PC-3 (cell line): Measurements from ENCODE around the gene UBE2Q2. TPM values are rescaled to one million over a fixed set of nuclear protein-coding genes. Genes with fewer than 3 reads are reported as not detected.

Experiments used
- ATAC-seq: fragments of 200-7000 bp; cut with Tn5 transposase; 2 replicates; pipeline ENCODE4 v1.9.1; 2020; ENCODE audit warnings: mild to moderate bottlenecking, moderate library complexity
- BruUV-seq: library from RNA; stranded (reverse); fragments of 400-500 nt; replicated peaks from 2 replicates; lab custom pipeline; 2021; lab: Mats Ljungman, UMichigan
- CTCF ChIA-PET: fragments of 300-600 bp; sonication (Branson Sonifier 250); formaldehyde crosslinking; loops from one replicate; lab custom pipeline; 2022; ENCODE audit warnings: antibody characterized with exemption; lab: Charles Lee
- POLR2A ChIA-PET: fragments of 300-600 bp; sonication (Branson Sonifier 250); formaldehyde crosslinking; loops from one replicate; lab custom pipeline; 2022; ENCODE audit warnings: antibody characterized with exemption; ENCODE audit not compliant: unreplicated experiment; lab: Charles Lee
- DNase-seq: peaks from one replicate; pipeline ENCODE4 v3.0.0-alpha.2; 2015
- H2AFZ ChIP-seq: fragments of 300-600 bp; sonication (generic); 2 replicates; pipeline ENCODE4 v1.6.0; 2016; ENCODE audit warnings: antibody characterized with exemption, low read length
- H3F3A ChIP-seq: fragments of 300-600 bp; sonication (generic); one replicate; pipeline ENCODE4 v1.6.0; 2017; ENCODE audit warnings: antibody characterized with exemption, low read length, control low read depth, mild to moderate bottlenecking; ENCODE audit not compliant: unreplicated experiment
- H3K27ac ChIP-seq: fragments of 300-600 bp; sonication (generic); 2 replicates; pipeline ENCODE4 v1.5.1; 2016; ENCODE audit warnings: mild to moderate bottlenecking, low read length
- H3K27me3 ChIP-seq: fragments of 300-600 bp; sonication (generic); 2 replicates; pipeline ENCODE4 v1.6.1; 2016; ENCODE audit warnings: low read length, mixed read lengths
- H3K36me3 ChIP-seq: fragments of 300-600 bp; sonication (generic); 2 replicates; pipeline ENCODE4 v1.6.1; 2016; ENCODE audit warnings: low read depth, mixed run types, low read length, mixed read lengths
- H3K4me1 ChIP-seq: fragments of 300-600 bp; sonication (generic); 2 replicates; pipeline ENCODE4 v1.5.1; 2016; ENCODE audit warnings: low read length; ENCODE audit not compliant: insufficient read depth
- H3K4me2 ChIP-seq: fragments of 300-600 bp; sonication (generic); 2 replicates; pipeline ENCODE4 v1.6.0; 2016; ENCODE audit warnings: low read length
- H3K4me3 ChIP-seq: fragments of 300-600 bp; sonication (generic); 2 replicates; pipeline ENCODE4 v1.5.1; 2016; ENCODE audit warnings: mild to moderate bottlenecking, low read length, mixed read lengths
- H3K79me2 ChIP-seq: fragments of 300-600 bp; sonication (generic); 2 replicates; pipeline ENCODE4 v1.6.1; 2017; ENCODE audit warnings: low read length, mixed read lengths
- H3K9ac ChIP-seq: fragments of 300-600 bp; sonication (generic); 2 replicates; pipeline ENCODE4 v1.6.0; 2016; ENCODE audit warnings: mild to moderate bottlenecking, low read length
- H3K9me2 ChIP-seq: fragments of 300-600 bp; sonication (generic); replicated peaks from 2 replicates; pipeline ENCODE4 v1.6.1; 2016; ENCODE audit warnings: mixed run types, low read length, mixed read lengths
- H3K9me3 ChIP-seq: fragments of 300-600 bp; sonication (generic); 2 replicates; pipeline ENCODE4 v1.6.1; 2016; ENCODE audit warnings: low read length, mixed read lengths
- H4K20me1 ChIP-seq: fragments of 300-600 bp; sonication (generic); 2 replicates; pipeline ENCODE4 v1.6.1; 2016; ENCODE audit warnings: low read length, mixed read lengths
- EZH2 ChIP-seq: fragments of 300-600 bp; sonication (generic); IDR thresholded peaks from one replicate; pipeline ENCODE4 v1.6.1; 2017; ENCODE audit warnings: antibody characterized with exemption, mild to moderate bottlenecking, low read length; ENCODE audit not compliant: unreplicated experiment
- EZH2phosphoT487 ChIP-seq: fragments of 300-600 bp; sonication (generic); IDR thresholded peaks from 2 replicates; pipeline ENCODE4 v1.6.1; 2018; ENCODE audit warnings: mild to moderate bottlenecking, antibody characterized with exemption, low read length, borderline replicate concordance
- intact Hi-C: fragments of 100-400 bp; cut with micrococcal nuclease; formaldehyde crosslinking; loops from 2 replicates; pipeline ENCODE4 v1.9.0; 2023
- total RNA-seq: library from RNA; depleted of rRNA; stranded (reverse); fragments of >200 nt; gene quantifications from 2 replicates; pipeline ENCODE4 v1.2.3, GENCODE V29; 2014
- TF ChIP-seq, protein P1 (sequence below): fragments of 300-600 bp; sonication (generic); conservative IDR thresholded peaks from 2 replicates; pipeline ENCODE4 v1.5.1; 2017; ENCODE audit warnings: antibody characterized with exemption, low read depth, mild to moderate bottlenecking, low read length

Gene UBE2Q2
- total RNA-seq, 1 experiment from 2014 or later, result 20.3 TPM

GRCh38 chr15:75927601-75928000 is 84.4 kb downstream of the UBE2Q2 start:
- Histone ChIP-seq H3K9me3 (no peaks in the 10 kb centered on the region), H4K20me1 (no peaks in the 10 kb centered on the region), H3K27me3 (no peaks in the 10 kb centered on the region), H3K27ac (no peak overlapping the region), H3K9me2 (no peaks in the 10 kb centered on the region), H3K36me3 (peaks cover 21% of the 10 kb centered on the region; the same call in 1 of the 2 replicates), H3K4me2 (no peak overlapping the region), H3K4me3 (no peak overlapping the region), H3K4me1 (peaks cover 17% of the 10 kb centered on the region), H3K9ac (no peak overlapping the region), H2AFZ (no peak overlapping the region), H3F3A (no peaks in the 10 kb centered on the region), H3K79me2 (peaks cover 17% of the 10 kb centered on the region)
- ChIA-PET CTCF (no interaction called here), POLR2A (no interaction called here)
- BruUV-seq, result no TSS peak
- DNase-seq (no peak), ATAC-seq (no peak)
- intact Hi-C loops, result loop anchor here (10.0 kb wide), 3 partner anchors 127 to 207 kb away; partner anchors contain the start of gene TMEM266
- TF ChIP-seq EZH2 (no peak), EZH2phosphoT487 (no peak)
- TF ChIP-seq, protein P1, sequence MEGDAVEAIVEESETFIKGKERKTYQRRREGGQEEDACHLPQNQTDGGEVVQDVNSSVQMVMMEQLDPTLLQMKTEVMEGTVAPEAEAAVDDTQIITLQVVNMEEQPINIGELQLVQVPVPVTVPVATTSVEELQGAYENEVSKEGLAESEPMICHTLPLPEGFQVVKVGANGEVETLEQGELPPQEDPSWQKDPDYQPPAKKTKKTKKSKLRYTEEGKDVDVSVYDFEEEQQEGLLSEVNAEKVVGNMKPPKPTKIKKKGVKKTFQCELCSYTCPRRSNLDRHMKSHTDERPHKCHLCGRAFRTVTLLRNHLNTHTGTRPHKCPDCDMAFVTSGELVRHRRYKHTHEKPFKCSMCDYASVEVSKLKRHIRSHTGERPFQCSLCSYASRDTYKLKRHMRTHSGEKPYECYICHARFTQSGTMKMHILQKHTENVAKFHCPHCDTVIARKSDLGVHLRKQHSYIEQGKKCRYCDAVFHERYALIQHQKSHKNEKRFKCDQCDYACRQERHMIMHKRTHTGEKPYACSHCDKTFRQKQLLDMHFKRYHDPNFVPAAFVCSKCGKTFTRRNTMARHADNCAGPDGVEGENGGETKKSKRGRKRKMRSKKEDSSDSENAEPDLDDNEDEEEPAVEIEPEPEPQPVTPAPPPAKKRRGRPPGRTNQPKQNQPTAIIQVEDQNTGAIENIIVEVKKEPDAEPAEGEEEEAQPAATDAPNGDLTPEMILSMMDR, result no peak

- DNase-seq (peak; percentile 32), ATAC-seq (no peak)
- Histone ChIP-seq H4K20me1 (no peaks in the 10 kb centered on the region), H3K9ac (no peak overlapping the region), H3K9me2 (no peaks in the 10 kb centered on the region), H3K27ac (no peak overlapping the region), H2AFZ (no peak overlapping the region), H3K9me3 (no peaks in the 10 kb centered on the region), H3K4me3 (no peak overlapping the region), H3K4me2 (no peak overlapping the region), H3F3A (no peaks in the 10 kb centered on the region), H3K27me3 (no peaks in the 10 kb centered on the region), H3K4me1 (peaks cover 12% of the 10 kb centered on the region), H3K36me3 (peaks cover 31% of the 10 kb centered on the region), H3K79me2 (peaks cover 17% of the 10 kb centered on the region)
- TF ChIP-seq, protein P1, result peak; percentile 39
- TF ChIP-seq EZH2, result no peak
- POLR2A ChIA-PET, result no interaction called here
- CTCF ChIA-PET, result interaction anchor here (1.1 kb wide), 1 partner anchor 211 kb away, joined by 3 read pairs; no protein-coding TSS in a partner anchor
- intact Hi-C loops, result loop anchor here (10.0 kb wide), 3 partner anchors 126 to 206 kb away; partner anchors contain the start of gene TMEM266
- BruUV-seq, result no TSS peak
Observed at GRCh38 chr15:75928680-75929608, 85.7 kb downstream of the UBE2Q2 start.
